HAP-1 (cell line): Measurements from ENCODE around the gene HSPB6.

Experiments used
- DNase-seq, 2 experiments: peaks; one replicate each; pipeline ENCODE4 v3.0.0-alpha.2; 2016 to 2020; ENCODE audit warnings: low spot score in 2 of 2
- H3K27me3 ChIP-seq: fragments of 250-450 bp; sonication (Bioruptor Pico); 2 replicates; pipeline ENCODE4 v1.5.1; 2020; ENCODE audit warnings: low read depth, mild to moderate bottlenecking, moderate library complexity
- H3K36me3 ChIP-seq: fragments of 250-450 bp; sonication (Bioruptor Pico); replicated peaks from 2 replicates; pipeline ENCODE4 v1.5.1; 2020; ENCODE audit warnings: mild to moderate bottlenecking
- H3K4me1 ChIP-seq: fragments of 250-450 bp; sonication (Bioruptor Pico); 2 replicates; pipeline ENCODE4 v1.5.1; 2020; ENCODE audit warnings: mild to moderate bottlenecking
- H3K4me3 ChIP-seq: fragments of 250-450 bp; sonication (Bioruptor Pico); 2 replicates; pipeline ENCODE4 v1.5.1; 2020; ENCODE audit warnings: mild to moderate bottlenecking, moderate library complexity
- H3K9me3 ChIP-seq: fragments of 250-450 bp; sonication (Bioruptor Pico); 2 replicates; pipeline ENCODE4 v1.5.1; 2020; ENCODE audit warnings: mild to moderate bottlenecking, moderate library complexity
- in situ Hi-C: fragments of 300-500 bp; cut with MboI; formaldehyde crosslinking; loops from 3 replicates; pipeline ENCODE4 v1.14.3; 2020; ENCODE audit warnings: low sequenced_read_pairs, inconsistent platforms, mixed read lengths

HSPB6 gene

DNA sequence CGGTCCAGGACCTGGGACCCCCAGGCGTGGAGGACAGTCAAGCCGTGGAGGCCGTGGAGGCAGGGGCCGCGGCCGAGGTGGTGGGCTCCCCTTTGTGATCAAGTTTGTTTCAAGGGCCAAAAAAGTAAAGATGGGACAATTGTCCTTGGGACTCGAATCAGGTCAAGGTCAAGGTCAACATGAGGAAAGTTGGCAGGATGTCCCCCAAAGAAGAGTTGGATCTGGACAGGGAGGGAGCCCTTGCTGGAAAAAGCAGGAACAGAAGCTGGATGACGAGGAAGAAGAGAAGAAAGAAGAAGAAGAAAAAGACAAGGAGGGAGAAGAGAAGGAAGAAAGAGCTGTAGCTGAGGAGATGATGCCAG is 36.7 kb downstream of the HSPB6 start:
- peaks cover 9% of the 10 kb centered on the region for H3K4me1 ChIP-seq
- peaks cover 43% of the 10 kb centered on the region for H3K36me3 ChIP-seq
- DNase-seq = no peak
- H3K4me3 ChIP-seq = no peak overlapping the region
- no peaks in the 10 kb centered on the region for H3K27me3 ChIP-seq
- in situ Hi-C loops = no loop called here
- no peaks in the 10 kb centered on the region for H3K9me3 ChIP-seq

DNA sequence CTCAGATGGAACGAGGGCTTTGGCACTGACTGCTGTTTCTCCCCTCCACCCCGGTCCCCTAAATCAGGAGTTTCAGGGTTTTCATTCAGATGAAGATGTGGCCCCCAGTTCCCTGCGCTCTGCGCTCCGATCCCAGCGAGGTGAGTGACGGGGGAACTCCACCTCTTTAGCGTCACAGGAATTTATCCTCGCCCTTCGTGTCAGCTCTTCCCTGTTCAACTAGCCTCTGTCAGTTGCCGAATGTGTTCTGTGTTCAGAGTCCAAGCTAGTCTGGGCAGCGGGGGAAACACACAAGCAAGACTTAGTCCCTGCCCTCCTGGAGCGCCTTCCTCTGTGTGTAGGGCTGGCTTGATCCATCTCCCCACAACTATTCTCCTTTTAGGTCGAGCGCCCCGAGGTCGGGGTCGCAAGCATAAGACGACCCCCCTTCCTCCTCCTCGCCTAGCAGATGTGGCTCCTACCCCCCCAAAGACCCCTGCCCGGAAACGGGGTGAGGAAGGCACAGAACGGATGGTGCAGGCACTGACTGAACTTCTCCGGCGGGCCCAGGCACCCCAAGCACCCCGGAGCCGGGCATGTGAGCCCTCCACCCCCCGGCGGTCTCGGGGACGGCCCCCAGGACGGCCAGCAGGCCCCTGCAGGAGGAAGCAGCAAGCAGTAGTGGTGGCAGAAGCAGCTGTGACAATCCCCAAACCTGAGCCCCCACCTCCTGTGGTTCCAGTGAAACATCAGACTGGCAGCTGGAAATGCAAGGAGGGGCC is 37.2 kb downstream of the HSPB6 start:
- H3K4me3 ChIP-seq = peak overlapping the region; percentile 78
- H3K9me3 ChIP-seq = no peaks in the 10 kb centered on the region
- DNase-seq = no peak
- no peaks in the 10 kb centered on the region for H3K27me3 ChIP-seq
- in situ Hi-C loops = loop anchor here (5.0 kb wide), 1 partner anchor 172 kb away; the partner anchor contains the start of gene TMEM147
- peaks cover 37% of the 10 kb centered on the region for H3K36me3 ChIP-seq
- peaks cover 9% of the 10 kb centered on the region for H3K4me1 ChIP-seq

DNA sequence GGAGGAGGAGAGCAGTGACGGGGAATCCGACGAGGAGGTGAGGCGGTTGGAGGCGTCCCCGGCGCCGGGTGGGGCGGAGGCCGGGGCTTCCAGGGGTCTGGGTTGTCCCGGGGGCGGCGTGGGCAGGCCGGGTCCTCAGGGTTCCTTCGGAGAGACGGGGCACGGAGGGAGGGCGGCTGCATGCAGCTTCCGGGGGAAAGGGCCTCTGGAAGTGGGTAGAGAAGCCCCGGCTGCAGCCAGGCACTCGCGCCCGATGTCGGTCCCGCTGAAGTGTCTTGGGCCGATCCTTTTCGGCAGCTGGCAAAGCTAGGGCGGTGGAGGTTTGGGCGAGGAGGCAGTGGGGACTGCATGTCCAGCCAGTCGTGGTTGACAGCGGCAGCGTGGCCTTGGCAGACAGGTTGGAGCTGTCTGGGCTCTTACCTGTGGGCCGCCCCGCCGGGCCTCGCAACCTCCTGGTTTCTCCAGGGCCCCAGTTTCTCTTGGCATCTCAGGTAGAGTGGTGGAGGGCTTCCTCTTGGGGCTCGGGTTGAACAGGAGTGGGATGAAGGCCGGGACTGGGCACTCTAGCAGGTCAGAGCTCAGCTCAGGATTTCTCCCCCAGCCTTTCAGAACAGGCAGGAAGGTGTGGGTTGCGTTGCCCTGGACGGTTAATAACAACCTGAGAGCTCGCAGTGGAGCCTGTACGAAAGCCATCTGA is 38.3 kb downstream of the HSPB6 start:
- peaks cover 9% of the 10 kb centered on the region for H3K4me1 ChIP-seq
- H3K36me3 ChIP-seq = peaks cover 26% of the 10 kb centered on the region
- no peaks in the 10 kb centered on the region for H3K9me3 ChIP-seq
- H3K4me3 ChIP-seq = peak overlapping the region; percentile 78
- H3K27me3 ChIP-seq = no peaks in the 10 kb centered on the region
- DNase-seq = no peak
- in situ Hi-C loops = loop anchor here (5.0 kb wide), 1 partner anchor 171 kb away; the partner anchor contains the start of gene TMEM147

DNA sequence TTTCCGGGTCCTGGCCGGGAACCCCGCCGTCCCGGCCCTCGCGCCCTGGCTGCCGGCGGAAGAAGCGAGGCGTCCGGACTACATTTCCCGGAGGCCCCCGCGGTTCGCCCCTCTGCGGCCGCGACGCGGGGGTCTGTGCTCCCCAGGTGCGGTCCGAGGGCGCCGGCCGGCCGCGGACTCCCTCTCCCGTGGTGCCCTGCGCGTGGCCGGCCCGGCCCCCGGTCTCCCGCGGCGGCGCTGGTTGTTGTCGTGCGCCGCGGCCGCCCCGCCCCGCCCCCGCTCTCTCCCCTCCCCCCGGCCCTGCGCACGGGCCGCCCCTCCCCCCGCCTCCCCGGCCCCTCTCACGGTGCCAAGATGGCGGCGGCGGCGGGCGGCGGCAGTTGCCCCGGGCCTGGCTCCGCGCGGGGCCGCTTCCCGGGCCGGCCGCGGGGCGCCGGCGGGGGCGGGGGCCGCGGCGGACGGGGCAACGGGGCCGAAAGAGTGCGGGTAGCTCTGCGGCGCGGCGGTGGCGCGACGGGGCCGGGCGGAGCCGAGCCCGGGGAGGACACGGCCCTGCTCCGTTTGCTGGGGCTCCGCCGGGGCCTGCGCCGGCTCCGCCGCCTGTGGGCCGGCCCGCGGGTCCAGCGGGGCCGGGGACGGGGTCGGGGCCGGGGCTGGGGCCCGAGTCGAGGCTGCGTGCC is 39.0 kb downstream of the HSPB6 start, which contains the start of gene KMT2B:
Gene KMT2B (plus strand): TSS at position 339 of the 680 bp plus-strand sequence. CDS start 16 bp downstream, at position 355.
- no peak for DNase-seq
- H3K27me3 ChIP-seq = no peaks in the 10 kb centered on the region
- H3K36me3 ChIP-seq = peaks cover 19% of the 10 kb centered on the region
- H3K4me3 ChIP-seq = peak within 1 kb of the TSS; percentile 78
- H3K9me3 ChIP-seq = no peaks in the 10 kb centered on the region
- in situ Hi-C loops = loop anchor here (5.0 kb wide), 1 partner anchor 171 kb away; the partner anchor contains the start of gene TMEM147
- H3K4me1 ChIP-seq = peaks cover 9% of the 10 kb centered on the region

DNA sequence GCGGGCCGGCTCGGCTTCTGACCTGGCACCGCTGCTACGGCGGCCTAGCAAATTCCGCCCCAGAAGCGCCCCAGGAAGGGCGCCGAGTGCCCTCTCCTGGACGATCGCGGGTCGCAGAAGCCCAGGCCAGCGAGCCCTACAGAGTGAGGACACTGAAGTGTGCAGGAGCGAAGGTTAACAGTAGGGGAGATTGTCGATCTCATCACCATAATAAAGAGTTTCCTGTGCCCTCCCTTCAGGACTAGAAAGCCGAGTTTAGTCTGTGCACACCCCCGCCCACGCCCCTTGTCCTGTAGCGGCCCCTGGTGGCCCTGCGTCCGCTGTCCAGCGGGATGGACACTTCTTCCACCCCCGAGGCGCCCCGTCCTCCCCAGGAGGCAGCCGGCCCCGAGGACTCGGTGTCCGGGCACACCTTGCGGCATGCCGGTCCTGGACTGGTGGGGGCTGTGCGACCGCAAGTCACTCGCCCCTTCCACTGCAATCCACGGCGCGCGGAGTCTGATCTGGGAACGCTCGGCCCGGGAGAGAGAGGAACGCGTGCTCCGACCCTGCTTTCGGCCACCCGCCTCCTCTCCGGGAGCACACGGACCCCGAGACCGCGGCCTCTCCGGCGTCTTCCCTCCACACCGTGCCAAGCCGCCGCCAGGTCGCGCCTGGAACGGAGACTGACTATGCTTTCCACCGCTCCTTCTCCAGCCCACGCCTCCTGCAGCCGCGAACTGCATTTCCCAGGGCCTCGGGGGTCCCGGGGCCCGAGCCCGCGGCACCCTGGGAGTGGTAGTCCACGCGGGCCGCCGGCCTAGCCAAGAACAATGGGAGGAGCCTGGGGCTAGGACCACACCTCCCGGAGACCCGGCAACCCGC is 39.8 kb downstream of the HSPB6 start:
- H3K27me3 ChIP-seq = no peaks in the 10 kb centered on the region

DNA sequence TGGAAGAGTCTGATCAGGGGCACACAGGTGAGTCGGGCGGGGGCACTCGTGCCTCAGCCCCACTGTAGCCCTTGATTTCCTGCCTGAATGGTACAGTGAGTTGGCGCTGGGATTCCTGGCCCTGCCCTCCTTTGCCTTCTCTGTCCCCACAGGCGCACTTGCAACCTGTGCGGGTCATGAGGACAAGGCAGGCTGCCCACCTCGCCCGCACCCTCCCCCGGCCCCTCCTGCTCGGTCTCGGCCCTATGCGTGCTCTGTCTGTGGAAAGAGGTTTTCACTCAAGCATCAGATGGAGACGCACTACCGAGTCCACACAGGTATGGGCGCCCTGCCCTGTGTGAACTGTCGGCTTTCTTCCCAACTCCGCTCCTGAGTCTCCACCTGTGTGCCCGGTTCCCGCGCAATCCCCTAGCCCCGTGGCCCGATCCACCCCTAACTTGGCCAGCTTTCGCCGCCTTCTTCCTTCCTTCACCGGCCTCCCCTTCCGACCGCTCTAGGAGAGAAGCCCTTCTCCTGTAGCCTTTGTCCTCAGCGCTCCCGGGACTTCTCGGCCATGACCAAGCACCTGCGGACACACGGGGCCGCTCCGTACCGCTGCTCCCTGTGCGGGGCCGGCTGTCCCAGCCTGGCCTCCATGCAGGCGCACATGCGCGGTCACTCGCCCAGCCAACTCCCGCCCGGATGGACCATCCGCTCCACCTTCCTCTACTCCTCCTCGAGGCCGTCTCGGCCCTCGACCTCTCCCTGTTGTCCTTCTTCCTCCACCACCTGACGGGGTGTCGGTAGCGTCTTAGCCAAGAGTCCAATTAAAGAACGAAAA is 40.6 kb downstream of the HSPB6 start:
- Histone ChIP-seq H3K27me3 (no peaks in the 10 kb centered on the region), H3K9me3 (no peaks in the 10 kb centered on the region), H3K36me3 (peaks cover 3% of the 10 kb centered on the region; the same call in 1 of the 2 replicates), H3K4me3 (peak overlapping the region; percentile 55), H3K4me1 (peaks cover 9% of the 10 kb centered on the region)
- in situ Hi-C loops = loop anchor here (5.0 kb wide), 1 partner anchor 169 kb away; the partner anchor contains the start of gene TMEM147
- DNase-seq = no peak

More for the DNA sequence above, 39.8 kb downstream of the HSPB6 start:
- in situ Hi-C loops = loop anchor here (5.0 kb wide), 1 partner anchor 170 kb away; the partner anchor contains the start of gene TMEM147
- H3K4me3 ChIP-seq = peak overlapping the region; percentile 55
- H3K9me3 ChIP-seq = no peaks in the 10 kb centered on the region
- H3K36me3 ChIP-seq = peaks cover 12% of the 10 kb centered on the region
- H3K4me1 ChIP-seq = peaks cover 9% of the 10 kb centered on the region
- peak; percentile 97 for DNase-seq

DNA sequence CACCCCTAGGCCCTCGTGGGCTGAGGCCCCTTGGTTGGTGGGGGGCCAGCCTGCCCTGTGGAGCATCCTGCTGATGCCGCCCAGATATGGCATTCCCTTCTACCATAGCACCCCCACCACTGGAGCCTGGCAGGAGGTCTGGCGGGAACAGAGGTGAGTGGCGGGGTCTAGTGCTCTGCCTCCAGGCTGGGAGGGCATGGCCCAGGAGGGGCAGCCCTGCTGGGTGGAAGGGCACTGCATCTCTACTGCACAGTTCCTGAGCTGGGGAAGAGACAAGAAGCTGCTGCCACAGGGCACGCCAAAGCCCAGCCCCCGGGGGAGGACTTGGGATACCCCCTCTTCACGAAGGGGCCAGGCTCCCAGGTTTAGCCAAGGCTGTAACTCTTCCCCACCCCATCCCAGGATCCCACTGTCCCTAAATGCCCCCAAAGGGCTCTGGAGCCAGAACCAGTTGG is 41.4 kb downstream of the HSPB6 start:
- DNase-seq = no peak
- H3K4me1 ChIP-seq = peaks cover 9% of the 10 kb centered on the region
- H3K36me3 ChIP-seq = no peaks in the 10 kb centered on the region; the same call in 1 of the 2 replicates
- no peaks in the 10 kb centered on the region for H3K9me3 ChIP-seq
- peak overlapping the region; percentile 55 for H3K4me3 ChIP-seq
- in situ Hi-C loops = loop anchor here (5.0 kb wide), 1 partner anchor 168 kb away; the partner anchor contains the start of gene TMEM147
- no peaks in the 10 kb centered on the region for H3K27me3 ChIP-seq

DNA sequence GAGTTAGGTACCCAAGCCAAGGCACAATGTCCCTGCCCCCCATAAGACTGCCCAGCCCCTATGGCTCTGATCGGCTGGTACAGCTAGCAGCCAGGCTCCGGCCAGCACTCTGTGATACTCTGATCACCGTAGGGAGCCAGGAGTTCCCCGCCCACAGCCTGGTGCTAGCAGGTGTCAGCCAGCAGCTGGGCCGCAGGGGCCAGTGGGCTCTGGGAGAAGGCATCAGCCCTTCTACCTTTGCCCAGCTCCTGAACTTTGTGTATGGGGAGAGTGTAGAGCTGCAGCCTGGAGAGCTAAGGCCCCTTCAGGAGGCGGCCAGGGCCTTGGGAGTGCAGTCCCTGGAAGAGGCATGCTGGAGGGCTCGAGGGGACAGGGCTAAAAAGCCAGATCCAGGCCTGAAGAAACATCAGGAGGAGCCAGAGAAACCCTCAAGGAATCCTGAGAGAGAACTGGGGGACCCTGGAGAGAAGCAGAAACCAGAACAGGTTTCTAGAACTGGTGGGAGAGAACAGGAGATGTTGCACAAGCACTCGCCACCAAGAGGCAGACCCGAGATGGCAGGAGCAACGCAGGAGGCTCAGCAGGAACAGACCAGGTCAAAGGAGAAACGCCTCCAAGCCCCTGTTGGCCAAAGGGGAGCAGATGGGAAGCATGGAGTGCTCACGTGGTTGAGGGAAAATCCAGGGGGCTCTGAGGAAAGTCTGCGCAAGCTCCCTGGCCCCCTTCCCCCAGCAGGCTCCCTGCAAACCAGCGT is 42.1 kb downstream of the HSPB6 start:
- in situ Hi-C loops = loop anchor here (5.0 kb wide), 1 partner anchor 167 kb away; the partner anchor contains the start of gene TMEM147
- H3K4me1 ChIP-seq = peaks cover 9% of the 10 kb centered on the region
- H3K36me3 ChIP-seq = no peaks in the 10 kb centered on the region; the same call in 1 of the 2 replicates
- DNase-seq = no peak
- H3K27me3 ChIP-seq = no peaks in the 10 kb centered on the region
- no peaks in the 10 kb centered on the region for H3K9me3 ChIP-seq
- no peak overlapping the region for H3K4me3 ChIP-seq

DNA sequence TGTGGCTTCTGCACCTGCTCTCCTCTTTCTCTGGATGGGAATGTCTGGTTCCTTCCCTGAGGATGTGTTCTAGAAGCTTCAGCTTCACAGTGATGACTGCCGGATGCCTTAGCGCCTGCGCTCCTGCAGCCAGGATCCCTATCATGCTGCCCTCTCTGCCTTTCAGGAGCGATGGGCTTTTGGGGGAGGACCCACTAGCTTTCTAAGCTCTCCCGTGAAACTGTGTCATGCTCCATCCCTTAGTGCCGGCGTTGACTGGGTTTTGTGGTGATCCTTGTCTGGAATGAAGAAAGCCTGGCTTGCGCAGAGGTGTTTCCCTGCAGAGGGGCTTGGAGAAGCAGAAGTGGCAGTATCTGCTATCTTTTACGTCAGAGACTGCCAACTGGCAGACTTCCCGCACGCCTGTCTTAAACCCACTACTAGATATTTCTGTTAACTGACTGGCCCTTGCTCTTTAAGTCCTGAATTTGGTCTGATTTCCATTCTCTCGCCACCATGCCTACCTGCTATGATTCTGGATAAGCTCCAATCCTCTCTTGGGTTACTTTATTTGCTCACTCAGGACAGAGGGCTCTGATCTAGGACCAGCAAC is 42.8 kb downstream of the HSPB6 start:
- Histone ChIP-seq H3K4me3 (no peak overlapping the region), H3K27me3 (no peaks in the 10 kb centered on the region), H3K36me3 (no peaks in the 10 kb centered on the region), H3K9me3 (no peaks in the 10 kb centered on the region), H3K4me1 (peaks cover 9% of the 10 kb centered on the region)
- DNase-seq = no peak
- in situ Hi-C loops = no loop called here

DNA sequence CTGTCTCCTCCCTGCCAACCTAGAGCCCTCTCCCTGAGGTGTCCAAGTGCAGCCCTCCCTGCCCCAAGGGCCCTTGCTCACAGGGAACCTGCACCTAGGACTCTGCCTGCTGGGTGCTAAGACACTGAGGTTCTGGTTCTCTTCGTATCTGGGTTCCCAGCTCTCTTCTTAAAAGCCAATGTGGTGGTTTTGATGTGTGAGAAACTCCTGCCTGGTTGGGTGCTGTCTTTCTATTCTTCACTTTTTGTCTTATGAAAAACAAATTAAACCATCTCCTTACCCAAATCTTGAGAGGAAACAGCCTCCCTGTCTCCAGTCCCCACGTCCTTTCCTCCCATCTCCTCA is 43.4 kb downstream of the HSPB6 start:
- peaks cover 9% of the 10 kb centered on the region for H3K4me1 ChIP-seq
- H3K9me3 ChIP-seq = no peaks in the 10 kb centered on the region
- no peaks in the 10 kb centered on the region for H3K36me3 ChIP-seq
- in situ Hi-C loops = no loop called here
- H3K4me3 ChIP-seq = no peak overlapping the region
- no peak for DNase-seq
- H3K27me3 ChIP-seq = no peaks in the 10 kb centered on the region
